Measurements from ENCODE around the gene SEMA7A. TPM values are rescaled to one million over a fixed set of nuclear protein-coding genes. Genes with fewer than 3 reads are reported as not detected.

The SEMA7A gene
- polyA plus RNA-seq, 1 of the 3 experiments (the other 2 are of a cell fraction): 1.3 TPM

GRCh38 chr15:74389241-74390048, 44.3 kb downstream of the SEMA7A start:
- H2AFZ ChIP-seq (ENCODE audit: low read depth): no peak overlapping the region

DNA sequence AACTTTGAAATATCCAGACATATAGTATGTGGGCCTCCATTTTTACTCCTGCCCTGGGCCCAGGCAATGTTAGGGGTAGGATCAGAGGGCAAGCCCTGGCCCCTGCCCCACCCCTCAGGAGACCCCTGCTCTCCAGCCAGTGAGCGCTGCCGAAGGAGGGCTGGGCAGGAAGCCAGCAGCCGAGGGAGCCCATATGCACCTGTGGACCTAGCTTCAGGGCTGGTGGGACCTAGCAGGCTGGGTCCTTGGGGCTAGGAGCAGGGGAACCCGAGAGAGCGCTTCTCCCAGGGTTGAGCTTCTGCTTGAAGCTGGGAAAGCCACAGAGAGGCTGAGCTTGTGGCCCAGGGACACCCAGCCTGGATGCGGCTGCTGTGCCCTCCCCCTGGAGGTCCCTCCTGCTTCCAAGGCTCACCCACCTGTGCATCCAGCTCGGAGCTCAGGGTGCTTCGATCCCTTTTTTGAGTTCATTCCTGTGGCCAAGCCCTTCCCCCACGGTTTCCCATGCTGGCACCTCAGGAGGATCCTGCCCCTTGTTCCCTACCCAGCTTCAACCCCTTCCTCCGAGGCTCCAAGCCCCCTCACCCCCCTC, 45.3 kb downstream of the SEMA7A start:
- Histone ChIP-seq H3K9me3 (no peaks in the 10 kb centered on the region), H3K27me3 (ENCODE audit: insufficient read depth) (no peaks in the 10 kb centered on the region), H3K4me2 (no peak overlapping the region), H3K36me3 (replicated peaks in 1 of 2; ENCODE audit: control insufficient read depth in 1 of 2, insufficient read depth in 2 of 2, low read length in 1 of 2) (no peaks in the 10 kb centered on the region), H4K20me1 (ENCODE audit: insufficient read depth) (no peaks in the 10 kb centered on the region), H3K9me2 (no peaks in the 10 kb centered on the region), H3K9ac (no peak overlapping the region), H3F3A (replicated peaks; ENCODE audit: insufficient read depth) (no peaks in the 10 kb centered on the region), H3K4me1 (ENCODE audit: control insufficient read depth in 1 of 2, insufficient read depth in 2 of 2, low read depth in 1 of 2, low read length in 1 of 2) (peaks cover 0 to 44% of the 10 kb centered on the region in 2 experiments; a peak in 1 of 4 replicates), H2AFZ (ENCODE audit: low read depth) (no peak overlapping the region), H3K4me3 (ENCODE audit: low read depth in 2 of 2, low read length in 1 of 2) (no peak overlapping the region), H3K27ac (ENCODE audit: low read depth in 2 of 2, low read length in 1 of 2) (no peak overlapping the region), H3K79me2 (ENCODE audit: insufficient read depth) (no peaks in the 10 kb centered on the region)
- POLR2A ChIA-PET: interaction anchor here (0.7 kb wide), 1 partner anchor 54 kb away, joined by 3 read pairs; no protein-coding TSS in a partner anchor
- no peak for DNase-seq
- 74% methylated on average over 5 of the region's 10 CpGs for WGBS (ENCODE audit: low lambda C conversion rate)
- CTCF ChIA-PET: interaction anchor here (0.9 to 23.8 kb wide), 6 partner anchors 10 to 243 kb away, joined by 3 to 779 read pairs (median 4); partner anchors contain the start of genes SEMA7A and UBL7
- TF ChIP-seq, protein P1, sequence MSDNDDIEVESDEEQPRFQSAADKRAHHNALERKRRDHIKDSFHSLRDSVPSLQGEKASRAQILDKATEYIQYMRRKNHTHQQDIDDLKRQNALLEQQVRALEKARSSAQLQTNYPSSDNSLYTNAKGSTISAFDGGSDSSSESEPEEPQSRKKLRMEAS (IDR thresholded peaks at IDR 0.05; ENCODE audit: low read depth): no peak
- no peak for TF ChIP-seq NRF1 (IDR thresholded peaks at IDR 0.05; ENCODE audit: low read depth, low read length)
- no peak for TF ChIP-seq IRF3 (IDR thresholded peaks at IDR 0.05; ENCODE audit: low read depth, low read length)
- no peak for TF ChIP-seq NFIC (IDR thresholded peaks at IDR 0.05; ENCODE audit: borderline replicate concordance)
- no peak for TF ChIP-seq SMC3 (IDR thresholded peaks at IDR 0.05; ENCODE audit: low read depth, low read length)
- TF ChIP-seq RCOR1 (IDR thresholded peaks at IDR 0.05; ENCODE audit: low read length): no peak

More at GRCh38 chr15:74389241-74390048, 44.3 kb downstream of the SEMA7A start:
- Histone ChIP-seq H3K9me3 (no peaks in the 10 kb centered on the region), H3K4me2 (no peak overlapping the region), H3K27me3 (ENCODE audit: insufficient read depth) (no peaks in the 10 kb centered on the region), H3K79me2 (ENCODE audit: insufficient read depth) (no peaks in the 10 kb centered on the region), H3K4me1 (ENCODE audit: control insufficient read depth in 1 of 2, insufficient read depth in 2 of 2, low read depth in 1 of 2, low read length in 1 of 2) (peaks cover 0 to 44% of the 10 kb centered on the region in 2 experiments; a peak in 1 of 4 replicates), H3K27ac (ENCODE audit: low read depth in 2 of 2, low read length in 1 of 2) (peak overlapping the region in 1 of 2 experiments; percentile 5; a peak in 1 of 4 replicates), H3K9me2 (no peaks in the 10 kb centered on the region), H3F3A (replicated peaks; ENCODE audit: insufficient read depth) (no peaks in the 10 kb centered on the region), H4K20me1 (ENCODE audit: insufficient read depth) (no peaks in the 10 kb centered on the region), H3K4me3 (ENCODE audit: low read depth in 2 of 2, low read length in 1 of 2) (no peak overlapping the region), H3K36me3 (replicated peaks in 1 of 2; ENCODE audit: control insufficient read depth in 1 of 2, insufficient read depth in 2 of 2, low read length in 1 of 2) (no peaks in the 10 kb centered on the region), H3K9ac (no peak overlapping the region)
- 67% methylated on average over 12 of the region's 20 CpGs for WGBS (ENCODE audit: low lambda C conversion rate)
- CTCF ChIA-PET: interaction anchor here (0.8 to 23.8 kb wide), 9 partner anchors 11 to 232 kb away, joined by 3 to 779 read pairs (median 3); partner anchors contain the start of genes SEMA7A and UBL7
- POLR2A ChIA-PET: interaction anchor here (0.7 kb wide), 1 partner anchor 53 kb away, joined by 3 read pairs; no protein-coding TSS in a partner anchor
- TF ChIP-seq GATA2 (CRISPR knock-in tag; IDR thresholded peaks at IDR 0.05) (peak; percentile 87), FOSL2 (IDR thresholded peaks at IDR 0.05; ENCODE audit: borderline replicate concordance, low read depth) (no peak), EP300 (IDR thresholded peaks at IDR 0.05; ENCODE audit: borderline replicate concordance in 1 of 2, low read depth in 1 of 2, low read length in 1 of 2) (peak in 1 of 2 experiments; percentile 30; a peak in 1 of 4 replicates)
- peak; percentile 62 for DNase-seq
